Stimulated activated CD4-positive, alpha-beta T cell treated with anti-CD3 and anti-CD28 coated beads, Interleukin-12 subunit alpha, Interleukin-12 subunit beta, amount 100 ng/mL, for 24 hours (primary cell): ENCODE data around the gene CRIP2.

Experiments
- DNase-seq, 2 experiments: peaks; one replicate each; pipeline ENCODE4 v3.0.0-alpha.2; 2020; ENCODE audit warnings: low read depth in 2 of 2

The CRIP2 gene

GRCh38 chr14:105498430-105499255 lies 24.0 kb downstream of the CRIP2 start:
- DNase-seq, result no peak

DNA sequence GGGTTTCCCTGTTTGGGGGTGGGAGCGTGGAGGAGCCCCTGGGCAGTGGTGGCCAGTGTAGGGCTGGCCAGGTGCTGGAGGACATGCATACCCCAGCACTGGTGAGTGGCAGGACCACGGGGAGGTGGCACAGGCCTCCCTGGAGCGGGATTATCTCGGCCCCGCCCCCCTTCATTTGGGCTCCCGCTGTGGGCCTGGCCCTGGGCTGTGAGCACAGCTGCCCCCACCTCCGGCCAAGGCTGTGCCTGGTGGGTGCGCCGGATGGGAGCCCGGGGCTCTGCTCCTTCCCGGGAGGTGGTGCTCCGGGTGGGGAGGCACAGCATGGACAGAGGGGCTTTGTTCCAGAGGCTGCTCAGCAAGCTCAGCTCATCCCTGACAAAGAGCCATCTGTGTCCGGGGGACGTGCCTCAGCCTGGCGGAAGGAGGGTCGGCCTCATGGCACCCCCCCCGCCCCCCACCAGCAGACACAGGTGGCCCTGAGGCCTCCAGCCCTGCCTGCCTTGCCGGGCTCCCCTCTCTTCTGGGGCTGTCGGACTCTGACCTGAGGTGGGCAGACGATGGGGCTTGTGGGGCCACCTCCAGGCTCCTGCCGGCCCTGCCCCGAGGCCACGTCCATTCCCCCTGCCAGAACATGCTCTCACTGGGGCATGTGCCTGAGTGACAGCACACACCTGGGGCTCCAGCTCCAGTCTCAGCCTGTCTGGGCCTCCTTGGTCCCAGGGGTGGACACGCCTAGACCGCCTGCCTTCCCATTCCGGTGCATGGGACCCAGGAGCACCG lies 24.8 kb downstream of the CRIP2 start:
- no peak for DNase-seq

GRCh38 chr14:105500036-105500725 lies 25.6 kb downstream of the CRIP2 start:
- no peak for DNase-seq

DNA sequence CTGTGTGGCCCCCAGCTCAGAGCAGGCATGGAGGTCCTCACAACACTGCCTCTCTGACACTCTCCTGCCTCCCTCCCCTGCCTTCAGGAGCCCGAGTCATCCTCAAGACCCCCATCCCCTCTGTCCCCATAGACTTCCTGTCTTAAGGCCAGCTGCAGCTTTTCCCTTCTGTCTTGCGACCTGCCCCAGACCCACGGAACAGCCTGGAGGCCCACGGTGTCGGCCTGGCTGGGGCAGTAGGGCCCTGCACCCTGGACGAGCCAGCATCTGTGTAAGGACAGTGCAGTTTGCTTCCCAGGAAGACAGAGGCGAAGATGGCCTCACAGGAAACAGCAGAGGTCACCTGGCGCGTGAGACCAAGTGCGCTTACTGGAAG lies 26.1 kb downstream of the CRIP2 start:
- DNase-seq, result no peak

- DNase-seq, result no peak
These were observed 27.1 kb downstream of the CRIP2 start for GRCh38 chr14:105501504-105502291.

GRCh38 chr14:105502446-105503295 lies 28.1 kb downstream of the CRIP2 start:
- DNase-seq, result no peak

DNA sequence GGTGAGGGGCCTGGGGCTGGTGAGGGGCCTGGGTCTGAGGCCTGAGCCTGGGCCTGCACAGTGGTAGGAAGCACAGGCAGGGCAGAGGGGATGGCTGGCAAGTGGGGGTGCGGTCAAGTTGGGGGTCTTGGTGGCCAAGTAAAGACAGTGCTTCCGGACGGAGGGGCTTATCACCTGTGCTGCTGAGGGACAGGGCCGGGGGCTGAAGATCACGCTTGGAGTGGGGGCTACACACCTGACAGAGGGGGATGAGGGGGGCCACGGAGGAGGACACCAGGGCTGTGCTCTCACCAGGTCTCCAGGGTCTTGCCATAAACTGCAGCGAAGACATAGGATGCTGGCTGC lies 28.6 kb downstream of the CRIP2 start:
- DNase-seq, result no peak

- DNase-seq, result no peak
These were observed 29.5 kb downstream of the CRIP2 start for GRCh38 chr14:105503935-105504692.

- DNase-seq, result no peak
These were observed 30.5 kb downstream of the CRIP2 start for GRCh38 chr14:105505101-105505500.

GRCh38 chr14:105507247-105507646 lies 32.6 kb downstream of the CRIP2 start:
- DNase-seq, result no peak

DNA sequence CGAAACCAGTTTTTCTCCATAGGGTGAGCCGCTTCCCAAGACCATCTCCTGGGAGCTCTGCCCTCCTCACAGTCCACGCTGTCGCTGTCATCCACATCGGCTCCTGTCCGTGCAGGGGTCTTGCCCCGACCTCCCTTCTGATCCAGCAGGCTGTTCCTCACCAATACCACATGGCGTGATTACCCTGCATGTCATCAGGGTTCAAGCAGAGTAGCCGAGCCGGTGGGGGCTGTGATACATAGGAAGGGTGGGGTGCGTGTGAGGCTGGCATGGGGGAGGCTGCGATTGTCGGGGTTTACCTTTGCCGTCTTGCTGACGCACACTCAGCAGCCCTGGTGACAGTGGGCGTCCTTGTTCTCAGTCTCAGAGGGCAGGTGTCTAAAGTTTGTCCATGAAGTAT lies 33.4 kb downstream of the CRIP2 start:
- DNase-seq, result no peak

DNA sequence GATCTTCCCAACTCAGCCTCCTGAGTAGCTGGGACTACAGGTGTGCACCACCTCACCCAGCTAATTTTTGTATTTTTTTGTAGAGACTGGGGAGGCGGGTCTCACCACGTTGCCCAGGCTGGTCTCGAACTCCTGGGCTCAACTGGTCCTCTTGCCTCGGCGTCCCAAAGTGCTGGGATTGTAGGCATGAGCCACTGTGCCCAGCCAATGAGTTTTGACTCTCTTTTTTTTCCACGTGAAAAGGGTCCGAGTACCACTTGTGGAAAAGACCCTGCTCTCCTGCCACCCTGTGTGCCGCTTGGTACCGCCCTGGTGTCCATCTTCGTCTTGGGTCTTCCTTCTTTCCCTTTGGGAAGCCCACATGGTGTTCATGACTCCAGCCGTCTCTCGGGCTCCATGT lies 34.0 kb downstream of the CRIP2 start:
- no peak for DNase-seq

DNA sequence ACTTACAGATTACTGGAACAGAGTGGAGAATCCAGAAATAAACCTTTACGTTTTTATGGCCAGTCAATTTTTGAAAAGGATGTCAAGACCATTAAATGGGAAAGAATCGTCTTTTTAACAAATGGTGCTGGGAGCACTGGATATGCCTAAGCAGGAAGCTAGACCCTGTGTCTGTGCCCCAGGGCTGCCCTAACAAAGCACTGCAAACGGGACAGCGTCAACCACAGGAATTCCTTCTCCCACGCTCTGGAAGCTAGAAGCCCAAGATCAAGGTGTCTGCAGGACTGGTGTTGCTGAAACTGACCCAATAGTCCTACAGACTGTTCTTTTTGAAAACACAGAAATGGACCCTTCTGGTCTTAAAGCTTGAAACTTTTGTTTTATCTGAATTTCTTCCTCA lies 42.5 kb downstream of the CRIP2 start:
- DNase-seq, result no peak

- no peak for DNase-seq
These were observed 45.5 kb downstream of the CRIP2 start for GRCh38 chr14:105519946-105520698.

DNA sequence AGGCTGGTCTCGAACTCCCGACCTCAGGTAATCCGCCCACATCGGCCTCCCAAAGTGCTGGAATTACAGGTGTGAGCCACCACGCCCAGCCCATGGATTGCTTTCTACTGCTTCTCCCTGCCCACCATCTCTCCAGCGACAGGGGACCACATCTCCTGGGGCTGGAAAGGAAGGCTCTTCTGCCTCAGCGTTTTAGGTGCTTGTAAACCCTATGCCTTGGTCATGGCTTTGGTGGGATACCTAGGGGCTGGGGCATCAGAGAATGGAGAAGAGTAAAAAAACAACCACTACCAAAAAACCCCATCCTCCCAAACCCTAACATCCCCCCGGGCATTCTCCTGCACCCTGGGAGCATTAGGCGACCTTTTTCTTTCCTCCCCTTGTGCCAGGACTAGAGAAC lies 50.7 kb downstream of the CRIP2 start:
- no peak for DNase-seq

DNA sequence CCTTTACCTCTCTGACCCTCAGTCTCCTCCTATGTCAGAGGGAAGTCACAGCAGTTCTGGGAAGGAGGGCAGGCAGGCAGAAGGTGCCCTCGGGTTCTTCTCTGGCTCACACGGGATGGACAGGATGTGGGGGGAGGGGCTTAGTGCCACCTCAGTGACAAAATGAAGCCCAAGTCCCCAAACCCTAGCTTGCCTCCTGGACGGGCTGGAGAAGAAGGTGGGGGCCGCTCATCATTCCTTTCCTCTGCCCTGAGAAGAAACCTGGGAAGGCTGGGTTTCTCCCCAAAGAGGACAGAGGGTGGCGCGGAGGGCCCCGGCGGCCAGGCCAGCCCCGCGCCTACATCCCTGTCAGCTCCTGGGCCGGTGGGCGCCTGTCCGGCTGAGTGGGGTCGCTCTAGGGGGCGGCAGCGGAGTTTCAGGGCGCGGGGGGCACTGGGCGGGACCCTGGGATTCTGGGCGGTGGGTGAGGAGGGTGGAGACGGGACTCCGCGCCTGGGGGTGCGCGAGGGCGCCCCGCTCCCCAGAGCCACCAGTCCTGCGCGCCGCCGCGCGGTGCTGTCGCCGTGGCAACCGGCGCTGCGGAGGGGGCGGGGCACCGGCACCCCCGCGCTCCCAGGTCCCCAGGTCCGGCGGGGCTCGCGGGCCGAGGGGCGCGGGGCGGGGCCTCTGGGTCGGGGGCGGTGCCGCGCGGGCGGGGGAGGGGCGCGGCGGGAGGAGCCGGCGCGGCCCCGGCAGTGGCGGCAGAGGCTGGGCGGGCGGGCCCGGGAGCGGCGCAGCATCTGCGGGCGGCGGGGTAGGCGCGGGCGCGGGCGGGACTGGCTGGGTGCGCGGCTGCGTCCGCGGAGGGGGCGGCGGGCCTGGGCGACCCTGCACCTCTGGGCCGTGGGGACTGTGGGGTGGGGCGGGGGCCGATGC lies 51.5 kb downstream of the CRIP2 start, which contains the start of gene TMEM121:
Gene TMEM121, plus strand, starts transcription at position 723 of the 915 bp plus-strand sequence. CDS start 2,252 bp downstream, outside the sequence.
- no peak for DNase-seq

- DNase-seq, result no peak
These were observed 52.3 kb downstream of the CRIP2 start for GRCh38 chr14:105526776-105527380.

GRCh38 chr14:105527381-105527825 lies 52.8 kb downstream of the CRIP2 start:
- DNase-seq, result no peak
